UCSD-AML1 (cell line): ENCODE measurements around the gene HNRNPH3.

ENCODE experiments used
- DNase-seq: peaks from one replicate; lab custom pipeline; 2025; ENCODE audit not compliant: unreplicated experiment; lab: John Stamatoyannopoulos, UW

Gene HNRNPH3

DNA sequence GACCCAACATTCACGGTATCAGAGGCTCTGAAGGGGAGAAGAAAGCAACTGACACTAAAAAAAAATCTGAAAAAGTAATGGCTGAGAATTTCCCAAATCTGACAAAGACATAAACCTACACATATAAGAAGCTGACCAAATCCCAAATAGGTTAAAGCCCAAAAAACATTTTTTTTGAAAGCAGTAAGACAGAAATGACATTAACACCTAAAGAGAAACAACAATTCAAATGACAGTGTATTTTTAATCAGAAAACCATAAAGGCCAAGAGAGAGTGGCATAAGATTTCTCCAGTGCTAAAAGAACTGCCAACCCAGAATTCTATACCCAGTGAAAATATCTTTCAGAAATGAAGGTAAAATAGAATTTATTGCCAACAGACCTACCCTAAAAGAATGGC lies 39.7 kb downstream of the HNRNPH3 start:
- DNase-seq, result no peak

DNA sequence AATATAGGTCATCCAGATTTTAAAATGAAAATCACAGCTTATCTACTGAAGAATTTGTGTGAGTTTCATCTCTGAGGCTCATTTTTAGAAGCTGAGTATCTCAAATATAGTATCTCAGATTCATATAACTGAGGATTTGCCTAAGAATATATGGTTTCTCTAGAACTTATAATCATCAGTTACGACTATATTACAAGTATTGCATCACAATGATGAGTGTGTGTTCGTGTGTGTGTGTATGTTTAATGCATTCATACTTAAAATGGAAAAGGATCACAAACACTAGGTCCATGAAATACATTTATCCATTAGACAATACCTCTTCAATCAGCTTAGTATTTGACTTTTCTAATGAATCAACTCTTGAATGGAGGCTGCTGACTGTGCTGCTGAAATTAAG lies 53.9 kb downstream of the HNRNPH3 start:
- DNase-seq, result no peak
